Body of pancreas (tissue), 4 donors: ENCODE measurements around the gene ASB13. TPM values are rescaled to one million over a fixed set of nuclear protein-coding genes. Genes with fewer than 3 reads are reported as not detected.

Experiments used
- ATAC-seq: fragments of 150-250 bp; one replicate; pipeline ENCODE4 v1.9.1; 2016
- DNase-seq, 4 donors: peaks; one replicate each; pipeline ENCODE4 v3.0.0-alpha.2; 2019
- H3K27ac ChIP-seq, 4 donors: fragments of 200-600 bp; sonication (generic); 1 replicate in 3 of 4; 2 replicates in 1 of 4; pipeline versions ENCODE4 v1.5.1 to v1.6.1; 2016 to 2019; ENCODE audit warnings: mild to moderate bottlenecking in 1 of 4, mixed read lengths in 1 of 4, moderate library complexity in 1 of 4
- H3K27me3 ChIP-seq, 2 donors: fragments of 200-600 bp; sonication (generic); one replicate each; pipeline ENCODE4 v1.6.0; 2016; ENCODE audit warnings: mild to moderate bottlenecking in 1 of 2
- H3K36me3 ChIP-seq, 2 donors: fragments of 200-600 bp; sonication (generic); replicated peaks in 1 of 2; 2 replicates each; pipeline ENCODE4 v1.5.1; 2016; ENCODE audit warnings: low read depth in 2 of 2; ENCODE audit not compliant: insufficient read depth in 1 of 2
- H3K4me1 ChIP-seq: fragments of 200-600 bp; sonication (generic); one replicate; pipeline ENCODE4 v1.6.0; 2016
- H3K4me3 ChIP-seq, 2 donors: fragments of 200-600 bp; sonication (generic); 1 replicate in 1 of 2; 2 replicates in 1 of 2; pipeline ENCODE4 v1.5.1; 2016 to 2019
- H3K9me3 ChIP-seq, 3 donors: fragments of 200-600 bp; sonication (generic); 1 replicate in 2 of 3; 2 replicates in 1 of 3; pipeline ENCODE4 v1.5.1; 2016
- CTCF ChIP-seq, 7 experiments: fragments of 450-650 bp in 4 of 7; fragments of 200-600 bp in 3 of 7; sonication (generic) in 3 of 7; IDR thresholded peaks; one replicate each; pipeline ENCODE4 v1.5.1; 2016 to 2019; ENCODE audit warnings: antibody characterized with exemption in 7 of 7
- POLR2A ChIP-seq, 3 donors: fragments of 450-650 bp; IDR thresholded peaks; one replicate each; pipeline ENCODE4 v1.6.1; 2016; ENCODE audit warnings: antibody characterized with exemption in 3 of 3, mild to moderate bottlenecking in 2 of 3
- WGBS, 2 donors: methylation state at CpG; one replicate each; pipeline ENCODE4 v1.1.5; 2017; 5-methylcytosine and 5-hydroxymethylcytosine counted together
- intact Hi-C: fragments of 100-400 bp; cut with DNase I; formaldehyde crosslinking; loops from one replicate; pipeline ENCODE4 v1.15.1; 2023
- total RNA-seq, 2 donors: library from RNA; depleted of rRNA; stranded (reverse); fragments of >200 nt; gene quantifications; one replicate each; pipeline ENCODE4 v1.1.0, GENCODE V29; 2016

Gene ASB13
- total RNA-seq, 2 donors from 2014 or later = 7.6 to 15.0 TPM

- WGBS, 2 donors = 85 to 90% methylated on average over 11 of the region's 11 CpGs
- no peak for ATAC-seq
- Histone ChIP-seq H3K9me3 (no peaks in the 10 kb centered on the region), H3K27me3 (no peaks in the 10 kb centered on the region), H3K36me3 (no peaks in the 10 kb centered on the region), H3K4me3 (no peak overlapping the region), H3K4me1 (no peaks in the 10 kb centered on the region), H3K27ac (no peak overlapping the region)
- TF ChIP-seq POLR2A (IDR thresholded peaks at IDR 0.05) (no peak), CTCF (IDR thresholded peaks at IDR 0.05) (no peak)
- no peak for DNase-seq
- intact Hi-C loops = no loop called here
These were observed 48.9 kb downstream of the ASB13 start for GRCh38 chr10:5617521-5617920.

- H3K27ac ChIP-seq = no peak overlapping the region
- no peaks in the 10 kb centered on the region for H3K9me3 ChIP-seq
- H3K4me1 ChIP-seq = no peaks in the 10 kb centered on the region
- ATAC-seq = no peak
- TF ChIP-seq POLR2A (IDR thresholded peaks at IDR 0.05) (no peak), CTCF (IDR thresholded peaks at IDR 0.05) (no peak)
- DNase-seq = no peak
- intact Hi-C loops = no loop called here
- 40 to 44% methylated on average over 6 of the region's 6 CpGs for WGBS, 2 donors
- no peaks in the 10 kb centered on the region for H3K27me3 ChIP-seq
- H3K4me3 ChIP-seq = no peak overlapping the region
- no peaks in the 10 kb centered on the region for H3K36me3 ChIP-seq
These were observed 49.6 kb downstream of the ASB13 start for GRCh38 chr10:5616836-5617235.

- intact Hi-C loops = no loop called here
These were observed 50.3 kb downstream of the ASB13 start for GRCh38 chr10:5616046-5616445.

GRCh38 chr10:5615316-5615715 lies 51.1 kb downstream of the ASB13 start:
- ATAC-seq = no peak
- H3K4me1 ChIP-seq = peaks cover 7% of the 10 kb centered on the region

More at GRCh38 chr10:5616046-5616445, 50.3 kb downstream of the ASB13 start:
- Histone ChIP-seq H3K36me3 (no peaks in the 10 kb centered on the region), H3K27ac (no peak overlapping the region), H3K4me3 (no peak overlapping the region), H3K9me3 (no peaks in the 10 kb centered on the region), H3K4me1 (peaks cover 1% of the 10 kb centered on the region), H3K27me3 (no peaks in the 10 kb centered on the region)
- ATAC-seq (no peak), DNase-seq (no peak)
- 91 to 96% methylated on average over 7 to 11 of the region's 26 CpGs for WGBS, 2 donors
- TF ChIP-seq POLR2A (IDR thresholded peaks at IDR 0.05) = no peak
- no peak for TF ChIP-seq CTCF (IDR thresholded peaks at IDR 0.05)

More at GRCh38 chr10:5615316-5615715, 51.1 kb downstream of the ASB13 start:
- 80 to 88% methylated on average over 7 of the region's 7 CpGs for WGBS, 2 donors
- Histone ChIP-seq H3K4me3 (no peak overlapping the region), H3K36me3 (no peaks in the 10 kb centered on the region), H3K27me3 (no peaks in the 10 kb centered on the region), H3K27ac (no peak overlapping the region), H3K9me3 (no peaks in the 10 kb centered on the region)
- no peak for TF ChIP-seq CTCF (IDR thresholded peaks at IDR 0.05)
- no peak for TF ChIP-seq POLR2A (IDR thresholded peaks at IDR 0.05)
- DNase-seq = no peak
- intact Hi-C loops = no loop called here
